SKM-1 (cell line): ENCODE data around the gene MYL12A.
A peak's percentile ranks its signal among the peaks of the same experiment; 100 is the strongest.
"Not testable (repeated sequence)": the region's sequence is repeated elsewhere in the genome, so short reads cannot be mapped to it uniquely, and the experiment has no call there.

Experiments
- DNase-seq: peaks from one replicate; lab custom pipeline; 2025; ENCODE audit not compliant: unreplicated experiment; lab: John Stamatoyannopoulos, UW

The MYL12A gene

GRCh38 chr18:3247240-3248061, at the start of gene MYL12A:
Gene MYL12A (plus strand): TSS chr18:3247801. CDS start chr18:3253248, 5,447 bp downstream.
- DNase-seq: peak; percentile 95

- DNase-seq: not testable (repeated sequence)
Observed at GRCh38 chr18:3198260-3198860, 49.2 kb upstream of the MYL12A start.

GRCh38 chr18:3199942-3200645, 47.5 kb upstream of the MYL12A start:
- DNase-seq: no peak

- DNase-seq: no peak
Observed at GRCh38 chr18:3205239-3205638, 42.4 kb upstream of the MYL12A start.

- no peak for DNase-seq
Observed at GRCh38 chr18:3207565-3207964, 40.0 kb upstream of the MYL12A start.

GRCh38 chr18:3209859-3210569, 37.6 kb upstream of the MYL12A start:
- no peak for DNase-seq

- DNase-seq: no peak
Observed at GRCh38 chr18:3211236-3211992, 36.2 kb upstream of the MYL12A start.

GRCh38 chr18:3212657-3213056, 34.9 kb upstream of the MYL12A start:
- no peak for DNase-seq

GRCh38 chr18:3213300-3214059, 34.1 kb upstream of the MYL12A start:
- no peak for DNase-seq

- no peak for DNase-seq
Observed at GRCh38 chr18:3214855-3215637, 32.6 kb upstream of the MYL12A start.

GRCh38 chr18:3216987-3217386, 30.6 kb upstream of the MYL12A start:
- no peak for DNase-seq

GRCh38 chr18:3217948-3218647, 29.5 kb upstream of the MYL12A start:
- DNase-seq: no peak

GRCh38 chr18:3218819-3219218, 28.8 kb upstream of the MYL12A start:
- no peak for DNase-seq

GRCh38 chr18:3219241-3219630, 28.4 kb upstream of the MYL12A start:
- no peak for DNase-seq

GRCh38 chr18:3219631-3220335, 27.8 kb upstream of the MYL12A start, which contains the start of gene MYOM1:
Gene MYOM1 (minus strand): TSS chr18:3219968. CDS start chr18:3215223, 4,745 bp downstream.
- no peak for DNase-seq

GRCh38 chr18:3220868-3221267, 26.7 kb upstream of the MYL12A start:
- DNase-seq: not testable (repeated sequence)

GRCh38 chr18:3221496-3221895, 26.1 kb upstream of the MYL12A start:
- DNase-seq: no peak

GRCh38 chr18:3223356-3223755, 24.2 kb upstream of the MYL12A start:
- no peak for DNase-seq
